SU-DHL-6 (cell line): ENCODE results near the gene ANO2.

Experiments
- H2AFZ ChIP-seq: fragments of 200-600 bp; sonication (generic); 2 replicates; pipeline ENCODE4 v1.6.1; 2014; ENCODE audit warnings: low read depth, mild to moderate bottlenecking, moderate library complexity, mixed read lengths, antibody characterized with exemption, low read length; ENCODE audit not compliant: severe bottlenecking
- H3F3A ChIP-seq: fragments of 200-600 bp; shearing (Covaris generic); 2 replicates; pipeline ENCODE4 v1.6.0; 2016; ENCODE audit warnings: antibody characterized with exemption, mild to moderate bottlenecking; ENCODE audit not compliant: insufficient read depth
- H3K27ac ChIP-seq: fragments of 200-600 bp; sonication (generic); 2 replicates; pipeline ENCODE4 v1.5.1; 2016; ENCODE audit warnings: low read depth, mild to moderate bottlenecking, low read length, moderate library complexity, mixed read lengths
- H3K27me3 ChIP-seq: fragments of 200-600 bp; sonication (generic), shearing (Covaris generic); 2 replicates; pipeline ENCODE4 v1.6.0; 2014; ENCODE audit warnings: mild to moderate bottlenecking, low read length
- H3K36me3 ChIP-seq: fragments of 200-600 bp; sonication (generic); 2 replicates; pipeline ENCODE4 v1.6.1; 2014; ENCODE audit warnings: mild to moderate bottlenecking, low read length, mixed read lengths
- H3K4me2 ChIP-seq: fragments of 300-600, 200-600 bp; shearing (Covaris generic), sonication (generic); 2 replicates; pipeline ENCODE4 v1.6.0; 2014; ENCODE audit warnings: low read length, low read depth, mild to moderate bottlenecking; ENCODE audit not compliant: poor library complexity, severe bottlenecking
- H3K4me3 ChIP-seq: fragments of 200-600 bp; sonication (generic); 2 replicates; pipeline ENCODE4 v1.5.1; 2014; ENCODE audit warnings: antibody characterized with exemption, low read length, mild to moderate bottlenecking, mixed read lengths; ENCODE audit not compliant: insufficient read depth, poor library complexity, severe bottlenecking
- H3K79me2 ChIP-seq: fragments of 200-600 bp; sonication (generic); 2 replicates; pipeline ENCODE4 v1.6.1; 2014; ENCODE audit warnings: mild to moderate bottlenecking, low read length, moderate library complexity; ENCODE audit not compliant: insufficient read depth
- H3K9ac ChIP-seq: fragments of 200-600 bp; sonication (generic); 2 replicates; pipeline ENCODE4 v1.7.0; 2014; ENCODE audit warnings: mild to moderate bottlenecking, low read length
- H3K9me2 ChIP-seq: fragments of 200-600 bp; sonication (generic); replicated peaks from 2 replicates; pipeline ENCODE4 v1.6.1; 2014; ENCODE audit warnings: low read length; ENCODE audit not compliant: insufficient read depth
- H3K9me3 ChIP-seq: fragments of 200-600 bp; sonication (generic); 2 replicates; pipeline ENCODE4 v1.6.1; 2014; ENCODE audit warnings: low read length, mixed read lengths; ENCODE audit not compliant: insufficient read depth
- H4K20me1 ChIP-seq: fragments of 200-600 bp; sonication (generic); 2 replicates; pipeline ENCODE4 v1.6.1; 2014; ENCODE audit warnings: low read depth, mild to moderate bottlenecking, antibody characterized with exemption, low read length, moderate library complexity, mixed read lengths
- CTCF ChIP-seq: fragments of 200-600 bp; sonication (generic); IDR thresholded peaks from one replicate; pipeline ENCODE4 v1.5.1; 2017; ENCODE audit warnings: antibody characterized with exemption, mild to moderate bottlenecking, low read length, moderate library complexity; ENCODE audit not compliant: insufficient read depth, poor library complexity, severe bottlenecking
- EZH2phosphoT487 ChIP-seq: fragments of 200-600 bp; sonication (generic), shearing (Covaris generic); conservative IDR thresholded peaks from 2 replicates; pipeline ENCODE4 v1.6.1; 2018; ENCODE audit warnings: mild to moderate bottlenecking, antibody characterized with exemption, low read length, moderate library complexity, mixed read lengths

The ANO2 gene

GRCh38 chr12:5773550-5773949, 171.5 kb downstream of the ANO2 start:
- H4K20me1 ChIP-seq = no peaks in the 10 kb centered on the region
- H3K79me2 ChIP-seq = no peaks in the 10 kb centered on the region
- no peak overlapping the region for H3K27ac ChIP-seq
- H2AFZ ChIP-seq = no peak overlapping the region
- H3K9ac ChIP-seq = no peak overlapping the region
- H3K4me2 ChIP-seq = no peak overlapping the region
- no peaks in the 10 kb centered on the region for H3K9me2 ChIP-seq
- no peaks in the 10 kb centered on the region for H3K36me3 ChIP-seq
- H3K4me3 ChIP-seq = no peak overlapping the region
- no peaks in the 10 kb centered on the region for H3K9me3 ChIP-seq
- no peaks in the 10 kb centered on the region for H3K27me3 ChIP-seq
- no peak for TF ChIP-seq CTCF
- TF ChIP-seq EZH2phosphoT487 = no peak
- H3F3A ChIP-seq = no peaks in the 10 kb centered on the region

DNA sequence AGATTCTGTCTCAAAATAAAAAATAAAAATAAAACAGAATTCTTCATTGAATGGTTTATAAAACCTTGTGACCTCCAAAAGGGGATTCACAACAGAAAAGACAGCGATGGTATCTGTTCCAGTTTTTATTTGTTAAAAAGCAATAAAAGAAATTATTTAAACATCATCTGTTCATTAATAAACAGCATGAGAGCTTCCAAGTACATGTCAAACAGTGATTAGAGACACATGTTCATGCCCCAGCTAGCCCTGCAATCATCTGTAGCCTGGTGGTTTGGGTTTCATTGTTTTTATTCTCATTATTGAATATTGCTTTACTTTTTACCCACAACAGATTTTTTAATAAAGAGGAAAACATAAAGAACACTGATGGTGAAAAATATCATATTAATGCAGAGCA, 173.3 kb downstream of the ANO2 start:
- no peaks in the 10 kb centered on the region for H3K9me3 ChIP-seq
- H3K4me2 ChIP-seq = no peak overlapping the region
- no peaks in the 10 kb centered on the region for H3K79me2 ChIP-seq
- H2AFZ ChIP-seq = no peak overlapping the region
- no peaks in the 10 kb centered on the region for H3F3A ChIP-seq
- no peak for TF ChIP-seq EZH2phosphoT487
- no peak for TF ChIP-seq CTCF
- no peaks in the 10 kb centered on the region for H3K9me2 ChIP-seq
- no peaks in the 10 kb centered on the region for H3K36me3 ChIP-seq
- no peak overlapping the region for H3K4me3 ChIP-seq
- H3K27me3 ChIP-seq = no peaks in the 10 kb centered on the region
- H3K27ac ChIP-seq = no peak overlapping the region
- H3K9ac ChIP-seq = no peak overlapping the region
- H4K20me1 ChIP-seq = no peaks in the 10 kb centered on the region

- Histone ChIP-seq H3K9me3 (no peaks in the 10 kb centered on the region), H3K4me2 (no peak overlapping the region), H2AFZ (no peak overlapping the region), H3K36me3 (no peaks in the 10 kb centered on the region), H3K9me2 (no peaks in the 10 kb centered on the region), H3K27me3 (no peaks in the 10 kb centered on the region), H3K27ac (no peak overlapping the region), H4K20me1 (no peaks in the 10 kb centered on the region), H3K4me3 (no peak overlapping the region), H3F3A (no peaks in the 10 kb centered on the region), H3K79me2 (no peaks in the 10 kb centered on the region), H3K9ac (no peak overlapping the region)
- no peak for TF ChIP-seq EZH2phosphoT487
- no peak for TF ChIP-seq CTCF
Observed at GRCh38 chr12:5770727-5771126, 174.3 kb downstream of the ANO2 start.
